RWPE1 (cell line): ENCODE measurements around the gene THSD4.

Experiments
- CTCF ChIA-PET: fragments of 350-600 bp; sonication (Branson Sonifier 250); formaldehyde crosslinking; extraction: SDS; loops from one replicate; lab custom pipeline; 2021; lab: Yijun Ruan, JAX
- POLR2A ChIA-PET: fragments of 400-600 bp; formaldehyde crosslinking; extraction: SDS; loops from one replicate; lab custom pipeline; 2020; ENCODE audit warnings: antibody characterized with exemption; ENCODE audit not compliant: low non-redundant PET; lab: Yijun Ruan, JAX
- DNase-seq: peaks from one replicate; pipeline ENCODE4 v3.0.0; 2012; ENCODE audit warnings: low spot score
- H3K27ac ChIP-seq: fragments of 450-650 bp; 2 replicates; pipeline ENCODE4 v1.5.1; 2017
- CTCF ChIP-seq: fragments of 450-650 bp; conservative IDR thresholded peaks from 2 replicates; pipeline ENCODE4 v1.5.1; 2017; ENCODE audit warnings: low read depth, mild to moderate bottlenecking

THSD4 gene

DNA sequence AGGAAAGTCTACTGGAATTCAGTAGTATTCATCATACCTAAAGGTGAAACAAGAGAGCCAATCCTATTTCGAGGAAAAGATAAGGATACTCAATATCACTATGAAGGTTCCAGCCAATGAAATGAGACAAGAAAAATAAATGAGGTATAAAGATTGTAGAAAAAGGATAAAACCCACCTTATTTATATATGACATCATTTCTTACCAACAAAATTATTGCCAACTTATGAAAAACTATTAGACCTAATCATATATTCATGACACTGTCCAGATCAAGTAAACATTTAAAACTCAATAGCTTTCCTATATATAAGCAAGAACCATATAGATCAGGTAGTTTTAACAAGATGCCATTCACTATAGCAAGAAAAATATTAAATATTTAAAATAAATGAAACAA is 584.7 kb downstream of the THSD4 start:
- CTCF ChIA-PET = no interaction called here
- TF ChIP-seq CTCF = no peak
- H3K27ac ChIP-seq = no peak overlapping the region
- POLR2A ChIA-PET = no interaction called here
- DNase-seq = no peak

DNA sequence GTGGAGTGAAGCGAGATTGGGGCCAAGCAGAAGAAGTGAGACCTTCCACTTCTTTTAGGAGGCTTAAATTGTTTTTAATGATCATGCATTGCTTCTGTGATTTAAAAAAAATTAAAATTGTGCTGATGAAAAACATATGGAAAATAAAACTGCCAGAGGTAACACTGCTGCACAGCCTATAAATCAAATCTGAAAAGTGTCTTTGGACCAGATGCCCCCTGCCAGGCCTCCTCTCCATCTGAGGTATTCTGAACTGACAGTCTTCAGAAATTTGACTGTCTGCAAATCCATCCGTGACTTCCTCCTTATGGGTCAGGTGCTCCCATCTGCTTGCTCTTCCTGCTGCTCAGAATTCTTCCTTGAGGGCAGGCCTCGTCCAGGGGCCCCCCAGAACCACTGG is 586.5 kb downstream of the THSD4 start:
- H3K27ac ChIP-seq = no peak overlapping the region
- ChIA-PET POLR2A (no interaction called here), CTCF (interaction anchor here (0.7 kb wide), 1 partner anchor 23 kb away, joined by 3 read pairs; no protein-coding TSS in a partner anchor)
- DNase-seq = no peak
- no peak for TF ChIP-seq CTCF

DNA sequence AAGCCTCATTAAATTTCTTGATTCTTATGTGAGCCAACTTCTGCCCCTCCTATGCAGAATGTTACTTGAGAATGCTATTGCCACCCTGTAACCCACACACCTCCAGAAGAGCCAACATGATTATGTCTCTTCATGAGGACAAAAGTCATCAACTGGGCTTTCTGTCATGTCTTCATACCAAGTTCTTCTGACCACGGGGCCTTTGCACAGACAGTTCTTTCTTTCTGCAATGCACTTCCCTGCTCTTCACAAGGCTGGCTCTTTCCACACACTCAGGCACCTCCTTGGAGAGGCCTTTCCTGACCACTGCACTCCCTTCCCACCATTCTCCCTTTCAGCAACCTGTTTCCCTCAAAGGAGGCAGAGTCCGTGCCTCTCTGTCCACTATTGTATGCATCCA is 587.2 kb downstream of the THSD4 start:
- TF ChIP-seq CTCF = no peak
- CTCF ChIA-PET = interaction anchor here (0.7 kb wide), 1 partner anchor 23 kb away, joined by 3 read pairs; no protein-coding TSS in a partner anchor
- no peak overlapping the region for H3K27ac ChIP-seq
- POLR2A ChIA-PET = no interaction called here
- DNase-seq = no peak

DNA sequence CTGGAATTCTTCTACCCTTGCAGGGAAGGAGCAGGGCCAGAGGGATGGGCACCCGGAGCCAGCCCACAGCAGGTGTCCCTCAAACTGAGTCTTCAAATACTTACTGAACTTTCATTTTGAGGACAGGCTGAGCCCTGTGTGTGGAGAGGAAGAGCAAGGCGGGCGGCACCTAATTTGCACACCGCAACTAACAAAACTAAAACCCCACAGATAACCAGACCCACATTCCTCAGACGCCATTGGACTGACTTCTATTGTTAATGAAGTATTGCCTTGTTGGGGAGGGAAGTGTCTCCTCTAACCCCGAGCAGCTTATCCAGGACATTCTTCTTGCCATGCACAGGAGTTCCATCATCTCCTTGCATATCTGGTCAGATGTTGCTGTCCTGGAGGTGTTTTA is 589.9 kb downstream of the THSD4 start:
- CTCF ChIA-PET = no interaction called here
- no peak for DNase-seq
- no peak overlapping the region for H3K27ac ChIP-seq
- POLR2A ChIA-PET = no interaction called here
- no peak for TF ChIP-seq CTCF

GRCh38 chr15:71706461-71707229 is 591.4 kb downstream of the THSD4 start:
- POLR2A ChIA-PET = no interaction called here
- no peak for TF ChIP-seq CTCF
- DNase-seq = no peak
- H3K27ac ChIP-seq = no peak overlapping the region
- CTCF ChIA-PET = no interaction called here

- CTCF ChIA-PET = no interaction called here
- DNase-seq = no peak
- TF ChIP-seq CTCF = no peak
- POLR2A ChIA-PET = no interaction called here
- H3K27ac ChIP-seq = no peak overlapping the region
Observed at GRCh38 chr15:71707230-71708050, 592.2 kb downstream of the THSD4 start.
